Keratinocyte (primary cell): ENCODE data around the gene ARCN1. TPM values are rescaled to one million over a fixed set of nuclear protein-coding genes. Genes with fewer than 3 reads are reported as not detected.

Source experiments
- DNase-seq: peaks from one replicate; pipeline ENCODE4 v3.0.0-alpha.2; 2011; ENCODE audit warnings: low read depth, missing footprints, low spot score
- FAIRE-seq: peaks from 2 replicates; lab custom pipeline; 2011; peaks lifted over from hg19 to GRCh38; lab: Jason Lieb, UNC
- H2AFZ ChIP-seq: 2 replicates; pipeline ENCODE4 v1.6.0; 2012; ENCODE audit warnings: low read length, control low read depth, inconsistent platforms; ENCODE audit not compliant: control insufficient read depth
- H3K27ac ChIP-seq: 2 replicates; pipeline ENCODE4 v1.5.1; 2011; ENCODE audit warnings: low read length; ENCODE audit not compliant: control insufficient read depth, insufficient read depth
- H3K27me3 ChIP-seq: 3 replicates; pipeline ENCODE4 v1.6.0; 2011; ENCODE audit warnings: low read length; ENCODE audit not compliant: control insufficient read depth, insufficient read depth; ENCODE audit errors: extremely low read depth
- H3K36me3 ChIP-seq, 2 experiments: 2 replicates in 1 of 2; 3 replicates in 1 of 2; pipeline ENCODE4 v1.5.1; 2011; ENCODE audit warnings: low read length in 2 of 2, mild to moderate bottlenecking in 1 of 2; ENCODE audit not compliant: control insufficient read depth in 2 of 2, insufficient read depth in 2 of 2; ENCODE audit errors: extremely low read depth in 1 of 2
- H3K4me1 ChIP-seq: 3 replicates; pipeline ENCODE4 v1.5.1; 2011; ENCODE audit warnings: low read length; ENCODE audit not compliant: control insufficient read depth, insufficient read depth; ENCODE audit errors: extremely low read depth
- H3K4me2 ChIP-seq: 3 replicates; pipeline ENCODE4 v1.6.0; 2011; ENCODE audit warnings: low read depth, low read length; ENCODE audit not compliant: control insufficient read depth, insufficient read depth; ENCODE audit errors: extremely low read depth
- H3K4me3 ChIP-seq, 3 experiments: fragments of 200-600 bp in 1 of 3; sonication (generic) in 1 of 3; 2 replicates in 2 of 3; 3 replicates in 1 of 3; pipeline ENCODE4 v1.5.1; 2011 to 2016; ENCODE audit warnings: low read length in 3 of 3, mild to moderate bottlenecking in 3 of 3, control low read depth in 2 of 3, inconsistent platforms in 1 of 3, low read depth in 1 of 3, mixed read lengths in 1 of 3, mixed run types in 1 of 3, moderate library complexity in 1 of 3; ENCODE audit not compliant: control insufficient read depth in 2 of 3, insufficient read depth in 2 of 3; ENCODE audit errors: extremely low read depth in 1 of 3
- H3K79me2 ChIP-seq: 2 replicates; pipeline ENCODE4 v1.6.0; 2012; ENCODE audit warnings: low read length; ENCODE audit not compliant: control insufficient read depth, insufficient read depth
- H3K9ac ChIP-seq: 3 replicates; pipeline ENCODE4 v1.6.0; 2011; ENCODE audit warnings: low read length; ENCODE audit not compliant: control insufficient read depth, insufficient read depth; ENCODE audit errors: extremely low read depth
- H3K9me1 ChIP-seq: 3 replicates; pipeline ENCODE4 v1.6.0; 2011; ENCODE audit warnings: low read length; ENCODE audit not compliant: control insufficient read depth, insufficient read depth; ENCODE audit errors: extremely low read depth
- H3K9me3 ChIP-seq: 2 replicates; pipeline ENCODE4 v1.5.1; 2012; ENCODE audit warnings: low read depth, low read length; ENCODE audit not compliant: control insufficient read depth
- H4K20me1 ChIP-seq: 3 replicates; pipeline ENCODE4 v1.6.0; 2011; ENCODE audit warnings: low read length; ENCODE audit not compliant: control insufficient read depth, insufficient read depth; ENCODE audit errors: extremely low read depth
- CTCF ChIP-seq, 3 experiments: IDR thresholded peaks in 1 of 3; conservative IDR thresholded peaks in 1 of 3; optimal IDR thresholded peaks in 1 of 3; 2 replicates in 2 of 3; 3 replicates in 1 of 3; pipeline versions ENCODE3 to v1.5.1; 2011; ENCODE audit warnings: low read length in 3 of 3, mild to moderate bottlenecking in 3 of 3, moderate library complexity in 2 of 3, control low read depth in 1 of 3, inconsistent platforms in 1 of 3; ENCODE audit not compliant: insufficient read depth in 2 of 3; ENCODE audit errors: extremely low read depth in 1 of 3
- EZH2 ChIP-seq: IDR thresholded peaks from one replicate; pipeline ENCODE4 v1.6.1; 2012; ENCODE audit warnings: inconsistent platforms, mild to moderate bottlenecking, low read length, moderate library complexity
- dilution Hi-C: fragments of 300-500 bp; cut with MboI; formaldehyde crosslinking; loops from one replicate; pipeline ENCODE4 v1.7.0; 2020; ENCODE audit warnings: low sequenced_read_pairs; ENCODE audit not compliant: extremely low pct_ligation_motif_present
- polyA plus RNA-seq, 5 experiments: library from polyadenylated mRNA; depleted of rRNA in 3 of 5; stranded (reverse) in 3 of 5; stranded (forward) in 1 of 5; unstranded in 1 of 5; fragments of >200 nt; gene quantifications; 1 replicate in 1 of 5; 2 replicates in 3 of 5; 3 replicates in 1 of 5; pipeline versions ENCODE4 v1.2.1 to v1.2.3, GENCODE V29; 2011 to 2012; ENCODE audit warnings: missing spikeins in 2 of 5, low read depth in 1 of 5, low replicate concordance in 1 of 5

Gene ARCN1
- polyA plus RNA-seq, 1 donor (not counting 4 experiments of a cell fraction or from before 2014, with no cell fraction given), result 150 TPM

DNA sequence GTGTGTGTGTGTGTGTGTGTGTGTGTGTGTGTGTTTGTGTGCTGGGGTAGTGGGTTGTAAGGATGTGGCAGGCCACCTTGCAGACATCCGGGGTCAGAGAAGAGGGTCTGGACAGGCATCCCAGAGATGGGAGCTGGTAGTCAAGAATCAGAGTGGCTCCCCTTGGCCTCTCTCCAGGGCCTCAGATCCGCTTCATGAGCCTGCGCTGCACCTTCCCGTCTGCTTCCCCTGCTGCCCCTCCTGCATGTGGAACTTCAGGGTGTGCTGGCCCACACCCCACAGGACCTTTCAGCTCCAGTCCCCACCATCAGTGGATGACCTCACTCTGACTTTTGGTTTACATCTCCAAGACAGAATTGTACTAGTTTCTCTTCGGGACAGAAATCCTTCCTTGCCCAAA lies 76.1 kb downstream of the ARCN1 start:
- Histone ChIP-seq H3K27me3 (no peaks in the 10 kb centered on the region), H2AFZ (no peak overlapping the region), H4K20me1 (no peaks in the 10 kb centered on the region), H3K36me3 (peaks cover 47 to 48% of the 10 kb centered on the region in 2 experiments), H3K27ac (no peak overlapping the region), H3K9me3 (no peaks in the 10 kb centered on the region), H3K4me2 (no peak overlapping the region), H3K4me3 (no peak overlapping the region), H3K9ac (no peak overlapping the region), H3K79me2 (no peaks in the 10 kb centered on the region), H3K4me1 (no peaks in the 10 kb centered on the region), H3K9me1 (no peaks in the 10 kb centered on the region)
- no peak for FAIRE-seq
- no peak for TF ChIP-seq EZH2
- no peak for TF ChIP-seq CTCF (optimal IDR thresholded peaks at IDR 0.05 in 1 of 3, IDR thresholded peaks at IDR 0.05 in 1 of 3, conservative IDR thresholded peaks at IDR 0.05 in 1 of 3; ENCODE audit: extremely low read depth in 1 of 3, insufficient read depth in 2 of 3, low read length in 3 of 3)
- no peak for DNase-seq
- dilution Hi-C loops, result no loop called here

GRCh38 chr11:118649941-118650340 lies 77.7 kb downstream of the ARCN1 start:
- dilution Hi-C loops, result no loop called here
- Histone ChIP-seq H3K79me2 (no peaks in the 10 kb centered on the region), H3K4me3 (no peak overlapping the region), H2AFZ (no peak overlapping the region), H3K9me1 (no peaks in the 10 kb centered on the region), H3K4me1 (no peaks in the 10 kb centered on the region), H3K9me3 (no peaks in the 10 kb centered on the region), H3K36me3 (peaks cover 39 to 44% of the 10 kb centered on the region in 2 experiments), H3K27ac (no peak overlapping the region), H3K9ac (no peak overlapping the region), H3K27me3 (no peaks in the 10 kb centered on the region), H4K20me1 (no peaks in the 10 kb centered on the region), H3K4me2 (no peak overlapping the region)
- FAIRE-seq (no peak), DNase-seq (no peak)
- TF ChIP-seq EZH2 (no peak), CTCF (optimal IDR thresholded peaks at IDR 0.05 in 1 of 3, IDR thresholded peaks at IDR 0.05 in 1 of 3, conservative IDR thresholded peaks at IDR 0.05 in 1 of 3; ENCODE audit: extremely low read depth in 1 of 3, insufficient read depth in 2 of 3, low read length in 3 of 3) (no peak)
